NCI-H1048 (cell line): Measurements from ENCODE around the gene RAB17.

Source experiments
- DNase-seq: peaks from one replicate; lab custom pipeline; 2025; lab: John Stamatoyannopoulos, UW

Gene RAB17

DNA sequence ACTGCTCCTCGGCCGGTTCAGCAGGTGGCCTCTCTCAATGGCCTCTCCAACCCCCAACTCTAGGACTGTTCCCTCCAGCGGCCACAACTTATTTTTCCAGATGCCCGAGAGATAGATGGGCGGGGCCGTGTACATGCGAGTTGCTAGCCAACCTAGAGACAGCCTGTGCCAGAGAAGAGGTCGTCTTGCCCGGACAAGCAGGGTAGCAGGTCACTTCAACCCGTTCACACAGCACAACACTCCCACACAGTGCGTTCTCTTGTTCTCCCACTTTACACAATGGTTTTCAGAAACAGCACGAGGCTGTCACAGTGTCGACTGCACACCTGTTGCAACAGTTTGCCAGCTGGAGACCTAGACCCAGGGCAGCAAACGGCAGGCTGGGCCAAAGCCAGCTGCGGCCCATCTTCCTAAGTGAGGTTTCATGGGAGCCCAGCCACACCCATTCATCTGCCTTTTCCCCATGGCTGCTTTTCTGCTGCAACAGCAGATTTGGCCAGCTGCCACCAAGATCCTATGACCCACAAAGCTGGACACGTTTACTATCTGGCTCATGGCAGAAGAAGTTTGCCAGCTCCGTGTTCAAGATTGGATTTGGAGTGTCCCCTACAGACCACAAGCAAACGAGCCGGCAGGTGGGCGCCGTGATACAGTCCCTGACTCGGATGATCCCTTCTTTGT is 31.4 kb downstream of the RAB17 start:
- no peak for DNase-seq

DNA sequence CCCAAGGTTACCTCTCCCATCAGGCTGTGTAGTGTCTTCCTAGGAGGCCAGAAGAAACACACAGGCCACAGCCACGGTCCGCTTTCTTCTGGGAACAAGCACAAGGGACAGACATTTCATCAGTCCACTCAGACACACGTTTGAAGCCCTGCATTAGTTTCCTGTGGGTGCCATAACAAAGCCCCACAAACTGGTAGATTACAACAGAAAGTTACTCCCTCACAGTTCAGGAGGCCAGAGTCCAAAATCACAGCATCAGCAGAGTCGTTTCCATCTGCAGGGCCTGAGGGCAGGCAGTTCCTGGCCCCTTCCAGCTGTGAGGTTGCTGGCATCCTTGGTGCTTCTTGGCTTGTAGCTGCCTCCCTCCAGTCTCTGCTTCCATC is 32.9 kb downstream of the RAB17 start:
- DNase-seq: no peak

DNA sequence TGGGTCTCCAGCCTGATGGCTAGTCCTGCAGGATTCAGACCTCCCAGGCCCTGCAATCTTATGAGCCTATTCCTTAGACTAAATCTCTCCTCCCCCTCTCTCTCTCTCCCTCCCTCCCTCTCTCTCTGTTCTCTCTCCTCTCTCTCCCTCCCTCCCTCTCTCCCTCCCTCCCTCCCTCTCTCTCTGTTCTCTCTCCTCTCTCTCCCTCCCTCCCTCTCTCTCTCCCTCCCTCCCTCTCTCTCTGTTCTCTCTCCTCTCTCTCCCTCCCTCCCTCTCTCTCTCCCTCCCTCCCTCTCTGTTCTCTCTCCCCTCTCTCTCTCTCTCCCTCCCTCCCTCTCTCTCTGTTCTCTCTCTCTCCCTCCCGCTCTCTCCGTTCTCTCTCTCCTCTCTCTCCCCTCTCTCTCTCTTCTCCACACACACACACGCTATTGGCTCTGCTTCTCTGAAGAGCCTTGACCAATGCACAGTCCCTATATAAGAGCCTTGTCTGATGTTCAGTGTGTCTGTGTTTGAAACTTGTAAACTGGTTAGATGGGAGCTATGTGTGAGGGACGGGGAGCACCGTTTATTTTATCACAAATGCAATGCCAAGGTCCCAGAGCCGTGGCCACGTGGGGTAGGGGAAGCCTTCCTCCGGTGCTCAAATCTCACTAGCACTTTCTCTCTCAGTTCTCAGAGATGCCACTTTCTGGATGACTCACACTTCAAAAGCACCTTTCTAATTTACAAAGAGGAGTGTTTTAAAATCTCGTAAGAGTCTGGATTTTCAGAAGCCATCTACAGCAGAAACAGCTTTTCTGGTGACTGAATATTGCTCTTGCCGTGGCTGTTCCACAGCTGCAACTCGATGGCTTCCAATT is 33.5 kb downstream of the RAB17 start:
- DNase-seq: no peak

DNA sequence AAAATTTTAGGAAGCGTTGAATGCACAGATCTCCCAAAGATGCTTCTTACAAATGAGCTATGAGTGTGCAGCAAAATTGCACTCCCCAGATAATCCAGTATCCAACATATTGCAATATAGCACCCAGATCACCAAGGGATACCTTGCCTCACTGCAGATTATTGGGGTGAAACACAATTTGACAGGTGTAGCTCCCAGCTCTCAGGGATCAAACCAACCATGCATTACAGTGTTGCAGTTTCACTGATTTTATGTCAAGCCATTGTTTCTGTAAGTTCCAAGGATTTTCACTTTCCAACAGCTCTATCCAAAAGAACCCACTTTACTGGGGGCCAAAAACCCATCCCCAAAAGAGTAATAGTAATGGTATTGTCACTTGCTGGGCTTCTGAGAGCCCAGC is 35.0 kb downstream of the RAB17 start:
- no peak for DNase-seq

- DNase-seq: no peak
These were observed 36.6 kb downstream of the RAB17 start for GRCh38 chr2:237553948-237554347.

DNA sequence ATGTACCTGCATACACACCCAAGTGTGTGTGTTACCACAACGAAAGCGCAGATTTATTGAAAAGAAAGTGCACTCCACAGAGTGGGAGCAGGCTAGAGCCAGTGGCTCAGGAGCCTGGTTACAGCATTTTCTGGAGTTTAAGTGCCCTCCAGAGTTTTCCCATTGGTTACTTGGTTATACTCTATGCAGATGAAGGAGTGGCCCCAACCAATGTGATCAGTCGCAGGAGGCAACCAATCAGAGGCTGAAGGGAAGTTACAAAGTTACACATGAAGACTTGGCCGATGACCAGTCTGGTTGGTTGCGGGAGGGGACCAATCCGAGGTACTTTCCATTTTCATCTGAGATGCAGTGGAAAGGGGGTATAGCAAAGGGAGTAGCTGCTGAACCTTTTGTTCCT is 37.6 kb downstream of the RAB17 start:
- no peak for DNase-seq

DNA sequence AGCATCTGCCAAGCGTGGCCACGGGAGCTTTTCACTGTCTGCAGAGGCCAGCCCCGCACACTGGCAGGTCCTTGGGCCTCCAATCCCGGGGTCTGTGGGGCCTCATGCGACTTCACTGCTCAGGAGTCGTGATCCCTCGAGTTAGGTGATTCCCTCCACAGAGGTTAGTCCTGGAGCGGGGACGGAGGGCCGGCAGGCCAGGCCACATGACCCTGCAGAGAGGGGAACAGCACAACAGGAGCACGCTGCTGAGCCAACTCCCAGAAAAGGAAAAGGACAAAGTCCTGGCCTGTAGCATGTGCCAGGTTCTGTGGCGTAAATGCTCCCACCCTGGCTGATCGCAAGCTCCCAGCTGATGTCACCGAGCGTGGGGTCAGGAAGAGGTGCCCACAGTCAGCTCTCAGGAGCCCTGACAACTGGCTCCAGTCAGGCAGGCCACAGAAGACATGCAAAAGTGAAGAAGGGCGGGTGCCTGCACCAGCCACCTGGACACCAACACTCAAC is 39.4 kb downstream of the RAB17 start:
- DNase-seq: no peak

DNA sequence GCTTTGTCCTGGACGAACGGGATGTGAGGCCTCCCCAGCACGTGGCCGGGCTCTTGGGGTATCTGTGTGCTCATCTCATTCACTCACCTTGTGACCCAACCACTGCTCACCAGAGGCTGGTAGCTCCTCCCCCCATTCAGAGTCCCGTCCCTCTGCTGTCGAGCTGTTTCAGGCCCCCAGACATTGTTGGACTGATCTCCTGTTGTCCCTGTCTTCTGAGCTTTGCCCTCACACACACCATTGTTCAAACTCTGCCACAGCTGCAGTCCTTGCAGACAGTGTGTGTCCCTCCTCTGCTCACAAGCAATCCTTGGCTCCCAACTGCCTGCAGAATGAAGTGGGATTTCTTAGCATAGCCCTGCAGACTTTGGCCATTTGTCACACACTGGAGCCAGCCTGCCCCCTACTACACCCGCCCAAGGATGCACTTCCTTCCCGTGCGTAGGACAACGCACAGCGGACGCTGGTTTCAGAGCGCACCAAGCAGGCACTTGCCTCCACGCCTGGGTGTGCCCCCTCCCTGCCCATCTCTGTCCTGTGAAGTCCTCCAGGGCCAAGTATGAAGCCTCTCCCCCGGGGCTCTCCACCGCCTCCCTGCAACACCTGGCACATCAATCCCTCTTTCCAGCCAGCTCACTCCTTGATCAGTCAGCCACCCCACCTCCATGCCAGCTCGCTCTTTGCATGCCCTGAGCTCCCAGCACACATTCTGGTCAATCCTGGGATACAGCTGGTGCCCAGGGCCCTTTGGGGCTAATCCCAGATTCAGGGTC is 40.7 kb downstream of the RAB17 start:
- DNase-seq: no peak

- DNase-seq: no peak
These were observed 41.3 kb downstream of the RAB17 start for GRCh38 chr2:237549216-237549615.

GRCh38 chr2:237547841-237548416 is 42.6 kb downstream of the RAB17 start:
- DNase-seq: no peak

DNA sequence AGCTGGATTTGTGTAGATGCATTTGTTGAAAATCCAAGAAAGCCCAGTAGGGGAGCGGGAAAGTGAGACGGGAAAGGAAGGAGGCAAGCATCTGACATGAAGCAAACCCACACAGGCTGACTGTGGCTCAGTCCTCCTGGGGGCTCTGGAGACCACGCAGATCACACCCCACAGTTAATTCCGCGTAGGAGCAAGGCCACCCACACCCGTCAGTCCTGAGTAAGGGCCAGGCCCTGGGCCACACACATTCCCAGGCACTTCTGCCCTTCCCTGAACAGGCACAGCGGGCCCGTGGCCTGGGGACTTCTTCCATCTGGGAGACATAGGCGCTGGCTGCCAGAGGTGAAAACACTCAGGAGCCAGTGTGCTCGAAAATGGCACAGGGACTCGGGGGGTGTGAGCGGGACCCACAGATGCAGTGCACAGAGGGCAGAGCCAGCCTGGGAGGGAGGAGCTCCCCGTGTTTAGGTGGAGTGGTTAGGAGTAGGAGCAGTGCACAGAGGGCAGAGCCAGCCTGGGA is 43.6 kb downstream of the RAB17 start:
- DNase-seq: no peak

DNA sequence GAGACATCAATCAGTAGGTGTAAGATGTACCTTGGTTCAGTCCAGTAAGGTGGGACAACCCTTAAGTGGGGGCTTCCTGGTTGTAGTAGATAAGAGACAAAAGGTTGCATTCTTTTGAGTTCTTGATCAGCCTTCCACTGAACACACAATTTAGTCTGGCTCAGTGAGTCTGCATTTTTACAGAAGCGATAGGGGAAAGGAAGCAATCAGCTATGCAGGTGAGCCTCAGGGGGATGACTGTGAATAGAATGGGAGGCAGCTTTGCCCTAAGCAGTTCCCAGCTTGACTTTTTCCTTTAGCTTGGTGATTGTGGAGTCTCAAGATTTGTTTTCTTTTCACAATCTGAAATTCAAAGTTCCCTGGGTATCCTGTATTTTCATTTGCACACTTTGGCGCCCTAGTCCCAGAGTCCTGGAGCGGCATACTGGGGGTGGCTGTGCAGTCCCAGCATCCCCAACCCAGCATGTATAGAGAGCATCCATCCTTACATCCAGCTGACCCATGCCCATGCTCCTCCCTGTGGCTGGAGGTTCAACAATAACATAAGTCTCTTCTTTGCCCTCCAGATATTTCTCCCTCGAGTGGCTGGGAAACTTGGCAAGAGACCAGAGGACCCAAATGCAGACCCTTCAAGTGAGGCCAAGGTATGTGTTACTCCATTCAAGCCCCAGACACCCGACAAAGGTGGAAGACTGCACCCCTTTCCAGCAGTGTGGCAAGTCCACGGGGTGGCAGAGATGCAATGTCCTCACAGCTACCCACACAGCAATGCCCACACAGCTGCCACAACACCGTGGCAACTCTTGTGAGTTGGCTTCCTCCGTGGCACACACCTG is 44.3 kb downstream of the RAB17 start:
- DNase-seq: no peak

- DNase-seq: no peak
These were observed 48.4 kb downstream of the RAB17 start for GRCh38 chr2:237542001-237542704.

- DNase-seq: no peak
These were observed 49.3 kb downstream of the RAB17 start for GRCh38 chr2:237541243-237541642.

DNA sequence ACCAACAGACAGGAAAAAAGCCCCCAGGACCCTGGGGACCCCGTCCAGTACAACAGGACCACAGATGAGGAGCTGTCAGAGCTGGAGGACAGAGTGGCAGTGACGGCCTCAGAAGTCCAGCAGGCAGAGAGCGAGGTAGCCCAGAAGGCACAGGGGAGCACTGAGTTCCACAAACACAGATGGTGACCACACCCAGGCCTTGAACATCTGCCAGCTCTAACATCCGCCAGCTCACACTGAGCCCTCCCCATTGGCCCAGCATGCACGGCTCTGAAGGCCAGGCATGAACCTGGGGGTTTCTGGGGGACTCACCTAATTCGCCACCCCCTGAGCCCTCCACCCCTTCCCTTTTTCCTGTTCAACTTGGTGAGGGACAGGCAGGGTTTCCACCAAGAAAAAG is 49.7 kb downstream of the RAB17 start:
- DNase-seq: no peak

GRCh38 chr2:237540223-237540775 is 50.2 kb downstream of the RAB17 start:
- DNase-seq: no peak

DNA sequence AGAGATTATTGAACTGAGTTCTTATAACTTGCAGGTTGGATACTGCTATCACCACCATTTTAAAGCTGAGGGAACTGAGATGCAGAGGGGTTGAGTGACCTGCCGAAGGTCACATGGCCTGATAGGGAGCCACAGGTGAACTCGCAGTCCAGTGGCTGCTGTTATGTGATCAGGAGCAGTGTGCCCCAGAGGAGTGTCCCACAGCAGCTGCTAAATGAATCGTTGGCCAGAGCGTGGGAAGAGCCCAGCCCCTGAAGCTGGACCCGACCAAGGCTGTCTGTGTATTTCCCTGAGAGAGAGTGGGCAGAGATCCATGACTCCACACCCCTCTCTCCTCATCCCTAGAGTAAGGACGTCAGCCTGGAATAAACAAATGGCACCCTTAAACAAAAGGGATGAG is 50.9 kb downstream of the RAB17 start:
- no peak for DNase-seq

DNA sequence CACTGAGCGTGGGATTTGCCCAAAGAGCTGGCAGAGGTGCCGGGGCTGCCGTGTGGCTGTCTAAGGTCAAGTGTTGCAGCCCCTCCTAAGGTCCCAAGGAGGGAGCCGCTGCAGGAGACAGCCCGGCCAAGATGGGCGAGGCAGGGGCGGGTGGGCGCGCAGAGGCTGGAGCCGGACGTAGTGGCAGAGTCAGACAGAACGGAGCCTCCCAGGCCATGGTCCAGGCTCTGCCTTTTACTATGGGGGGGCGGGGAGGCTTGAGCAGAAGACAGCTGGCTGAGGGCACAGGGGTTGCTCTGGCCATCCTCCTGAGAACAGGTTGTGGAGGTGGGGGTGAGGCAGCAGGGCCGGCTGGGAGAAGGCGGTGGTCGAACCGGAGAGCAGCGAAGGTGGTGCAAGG is 51.6 kb downstream of the RAB17 start:
- DNase-seq: no peak

- DNase-seq: no peak
These were observed 52.4 kb downstream of the RAB17 start for GRCh38 chr2:237538001-237538720.
